CD4-positive, alpha-beta T cell treated with Interleukin-12 subunit alpha and Interleukin-12 subunit beta, for 1 hour (primary cell): Measurements from ENCODE around the gene RBFOX1.

Source experiments
- DNase-seq: peaks from one replicate; pipeline ENCODE4 v3.0.0-alpha.2; 2020

Gene RBFOX1

GRCh38 chr16:7545251-7545650, 212.6 kb downstream of the RBFOX1 start:
- no peak for DNase-seq

- DNase-seq, result no peak
Measured at GRCh38 chr16:7546948-7547347, 214.3 kb downstream of the RBFOX1 start.

- no peak for DNase-seq
Measured at GRCh38 chr16:7547736-7548135, 215.1 kb downstream of the RBFOX1 start.

GRCh38 chr16:7548796-7549318, 216.2 kb downstream of the RBFOX1 start:
- DNase-seq, result no peak

GRCh38 chr16:7550096-7550495, 217.5 kb downstream of the RBFOX1 start:
- no peak for DNase-seq

GRCh38 chr16:7555459-7555858, 222.8 kb downstream of the RBFOX1 start:
- no peak for DNase-seq

GRCh38 chr16:7561908-7562405, 229.3 kb downstream of the RBFOX1 start:
- DNase-seq, result no peak

GRCh38 chr16:7566360-7566759, 233.7 kb downstream of the RBFOX1 start:
- no peak for DNase-seq

GRCh38 chr16:7571366-7571765, 238.7 kb downstream of the RBFOX1 start:
- DNase-seq, result no peak

GRCh38 chr16:7577588-7577987, 244.9 kb downstream of the RBFOX1 start:
- no peak for DNase-seq

GRCh38 chr16:7579454-7579853, 246.8 kb downstream of the RBFOX1 start:
- no peak for DNase-seq

GRCh38 chr16:7581175-7581574, 248.5 kb downstream of the RBFOX1 start:
- no peak for DNase-seq

GRCh38 chr16:7583396-7583795, 250.8 kb downstream of the RBFOX1 start:
- no peak for DNase-seq

- DNase-seq, result no peak
Measured at GRCh38 chr16:7584561-7584960, 251.9 kb downstream of the RBFOX1 start.

- no peak for DNase-seq
Measured at GRCh38 chr16:7585705-7586104, 253.1 kb downstream of the RBFOX1 start.

- DNase-seq, result no peak
Measured at GRCh38 chr16:7590934-7591333, 258.3 kb downstream of the RBFOX1 start.

- no peak for DNase-seq
Measured at GRCh38 chr16:7596308-7596707, 263.7 kb downstream of the RBFOX1 start.

GRCh38 chr16:7597677-7598076, 265.0 kb downstream of the RBFOX1 start:
- DNase-seq, result no peak

GRCh38 chr16:7601100-7601499, 268.5 kb downstream of the RBFOX1 start:
- DNase-seq, result no peak

- DNase-seq, result no peak
Measured at GRCh38 chr16:7602291-7602950, 269.8 kb downstream of the RBFOX1 start.

GRCh38 chr16:7605812-7606211, 273.2 kb downstream of the RBFOX1 start:
- no peak for DNase-seq

GRCh38 chr16:7612671-7613070, 280.0 kb downstream of the RBFOX1 start:
- DNase-seq, result no peak

GRCh38 chr16:7613518-7613917, 280.9 kb downstream of the RBFOX1 start:
- no peak for DNase-seq

- no peak for DNase-seq
Measured at GRCh38 chr16:7614021-7614795, 281.6 kb downstream of the RBFOX1 start.
